OCI-LY1 (cell line): ENCODE measurements around the gene MOGAT1.

ENCODE experiments used
- H2AFZ ChIP-seq: fragments of 200-600 bp; sonication (generic), shearing (Covaris generic); 2 replicates; pipeline ENCODE4 v1.6.0; 2014; ENCODE audit warnings: antibody characterized with exemption, mild to moderate bottlenecking, low read length
- H3F3A ChIP-seq: fragments of 200-600 bp; sonication (generic), shearing (Covaris generic); 2 replicates; pipeline ENCODE4 v1.6.0; 2014; ENCODE audit warnings: mild to moderate bottlenecking, antibody characterized with exemption, low read length, moderate library complexity; ENCODE audit not compliant: insufficient read depth
- H3K27ac ChIP-seq: fragments of 200-600 bp; sonication (generic); 2 replicates; pipeline ENCODE4 v1.5.1; 2014; ENCODE audit warnings: low read length, mixed run types, mild to moderate bottlenecking, low read depth; ENCODE audit not compliant: poor library complexity, severe bottlenecking
- H3K27me3 ChIP-seq: fragments of 200-600 bp; sonication (generic); 2 replicates; pipeline ENCODE4 v1.6.0; 2014; ENCODE audit warnings: antibody characterized with exemption, mild to moderate bottlenecking, low read length, moderate library complexity; ENCODE audit not compliant: insufficient read depth
- H3K36me3 ChIP-seq: fragments of 200-600 bp; sonication (generic); 2 replicates; pipeline ENCODE4 v1.6.1; 2014; ENCODE audit warnings: mild to moderate bottlenecking, antibody characterized with exemption, low read length, moderate library complexity, mixed read lengths; ENCODE audit not compliant: insufficient read depth
- H3K4me1 ChIP-seq: fragments of 200-600 bp; sonication (generic); 2 replicates; pipeline ENCODE4 v1.5.1; 2014; ENCODE audit warnings: mild to moderate bottlenecking, low read length, moderate library complexity; ENCODE audit not compliant: insufficient read depth, severe bottlenecking
- H3K4me2 ChIP-seq: fragments of 200-600 bp; sonication (generic), shearing (Covaris generic); 2 replicates; pipeline ENCODE4 v1.6.1; 2014; ENCODE audit warnings: low read length
- H3K4me3 ChIP-seq: fragments of 200-600 bp; sonication (generic); 2 replicates; pipeline ENCODE4 v1.5.1; 2014; ENCODE audit warnings: low read length, low read depth, mild to moderate bottlenecking, mixed read lengths; ENCODE audit not compliant: poor library complexity, severe bottlenecking
- H3K79me2 ChIP-seq: fragments of 200-600 bp; shearing (Covaris generic); 2 replicates; pipeline ENCODE4 v1.6.1; 2016; ENCODE audit warnings: mixed run types, low read length, mixed read lengths; ENCODE audit not compliant: insufficient read depth
- H3K9ac ChIP-seq: fragments of 200-600 bp; sonication (generic), shearing (Covaris generic); 2 replicates; pipeline ENCODE4 v1.6.1; 2014; ENCODE audit warnings: mild to moderate bottlenecking, low read length, mixed read lengths
- H3K9me2 ChIP-seq: fragments of 200-600 bp; sonication (generic), shearing (Covaris generic); 2 replicates; pipeline ENCODE4 v1.6.1; 2014; ENCODE audit warnings: low read depth, mild to moderate bottlenecking, low read length, mixed read lengths
- H3K9me3 ChIP-seq: fragments of 200-600 bp; shearing (Covaris generic); 2 replicates; pipeline ENCODE4 v1.6.1; 2014; ENCODE audit warnings: low read length, mixed read lengths
- H4K20me1 ChIP-seq: fragments of 200-600 bp; sonication (generic), shearing (Covaris generic); 2 replicates; pipeline ENCODE4 v1.6.0; 2016; ENCODE audit warnings: mild to moderate bottlenecking, low read length; ENCODE audit not compliant: insufficient read depth
- CTCF ChIP-seq: fragments of 200-600 bp; sonication (generic), shearing (Covaris generic); IDR thresholded peaks from 2 replicates; pipeline ENCODE4 v1.5.1; 2017; ENCODE audit warnings: mild to moderate bottlenecking, antibody characterized with exemption, low read length, moderate library complexity, mixed read lengths
- EZH2 ChIP-seq: fragments of 200-600 bp; sonication (generic), shearing (Covaris generic); IDR thresholded peaks from 2 replicates; pipeline ENCODE4 v1.8.0; 2017; ENCODE audit warnings: borderline replicate concordance, mixed run types, mild to moderate bottlenecking, antibody characterized with exemption, low read length, moderate library complexity, mixed read lengths

MOGAT1 gene

GRCh38 chr2:222756951-222757650, 85.6 kb downstream of the MOGAT1 start:
- H3K4me2 ChIP-seq = no peak overlapping the region
- TF ChIP-seq EZH2 = no peak
- no peak for TF ChIP-seq CTCF
- no peak overlapping the region for H3K4me3 ChIP-seq

More at GRCh38 chr2:222756951-222757650, 85.6 kb downstream of the MOGAT1 start:
- Histone ChIP-seq H3K4me1 (no peaks in the 10 kb centered on the region), H3F3A (no peaks in the 10 kb centered on the region), H3K36me3 (no peaks in the 10 kb centered on the region), H3K79me2 (no peaks in the 10 kb centered on the region), H3K27me3 (no peaks in the 10 kb centered on the region), H3K27ac (no peak overlapping the region), H3K9me3 (no peaks in the 10 kb centered on the region), H3K9ac (no peak overlapping the region), H3K9me2 (no peaks in the 10 kb centered on the region), H4K20me1 (no peaks in the 10 kb centered on the region), H2AFZ (no peak overlapping the region)
